K562 (cell line): Measurements from ENCODE around the gene RTP3. TPM values are rescaled to one million over a fixed set of nuclear protein-coding genes. Genes with fewer than 3 reads are reported as not detected.

ENCODE experiments used
- BMI1 ChIP-seq: fragments of 150-350 bp; IDR thresholded peaks from 2 replicates; pipeline ENCODE4 v1.6.1; 2014; ENCODE audit warnings: low read length
- DDX20 ChIP-seq: fragments of 450-650 bp; IDR thresholded peaks from 2 replicates; pipeline ENCODE4 v1.6.1; 2016; ENCODE audit warnings: missing genetic modification characterization, low read depth, mild to moderate bottlenecking, missing compliant biosample characterization, moderate library complexity
- ELF2 ChIP-seq: fragments of 250-450 bp; sonication (Bioruptor Pico); IDR thresholded peaks from 2 replicates; pipeline ENCODE4 v1.5.0; 2021; ENCODE audit warnings: mild to moderate bottlenecking
- EP300 ChIP-seq: IDR thresholded peaks from 2 replicates; pipeline ENCODE4 v1.6.1; 2012; ENCODE audit warnings: low read length, improper control_type of control experiment
- HDAC1 ChIP-seq, 2 experiments: fragments of 450-650 bp; IDR thresholded peaks; 2 replicates each; pipeline ENCODE4 v1.6.1; 2016 to 2017; ENCODE audit warnings: inconsistent platforms in 1 of 2, mild to moderate bottlenecking in 1 of 2, moderate library complexity in 1 of 2
- HMG20B ChIP-seq: fragments of 250-450 bp; sonication (Bioruptor Pico); IDR thresholded peaks from 2 replicates; pipeline ENCODE4 v1.5.0; 2021; ENCODE audit warnings: mild to moderate bottlenecking
- HNRNPLL ChIP-seq: fragments of 200-400 bp; formaldehyde crosslinking; IDR thresholded peaks from 2 replicates; pipeline ENCODE4 v1.6.1; 2017; ENCODE audit warnings: low read length, low read depth, mild to moderate bottlenecking; ENCODE audit not compliant: poor library complexity, severe bottlenecking
- KHSRP ChIP-seq: fragments of 450-650 bp; IDR thresholded peaks from 2 replicates; pipeline ENCODE4 v1.6.1; 2017
- KLF6 ChIP-seq: fragments of 250-450 bp; sonication (Bioruptor Pico); IDR thresholded peaks from 2 replicates; pipeline ENCODE4 v1.4.0; 2020; ENCODE audit warnings: mild to moderate bottlenecking, moderate library complexity, borderline replicate concordance
- MEF2A ChIP-seq: IDR thresholded peaks from 2 replicates; pipeline ENCODE4 v1.6.1; 2011; ENCODE audit warnings: low read depth, mild to moderate bottlenecking, low read length, moderate library complexity; ENCODE audit not compliant: control insufficient read depth
- RAD21 ChIP-seq, 2 experiments: fragments of 250-450 bp in 1 of 2; fragments of 450-650 bp in 1 of 2; sonication (Bioruptor Pico) in 1 of 2; formaldehyde crosslinking in 1 of 2; IDR thresholded peaks in 1 of 2; conservative IDR thresholded peaks in 1 of 2; 2 replicates each; pipeline versions ENCODE4 v1.4.0 to v1.8.0; 2020 to 2022; ENCODE audit warnings: mild to moderate bottlenecking in 2 of 2, moderate library complexity in 1 of 2
- RBM39 ChIP-seq: fragments of 200-400 bp; formaldehyde crosslinking; optimal IDR thresholded peaks from 2 replicates; pipeline ENCODE3; 2018; ENCODE audit warnings: low read depth, low read length
- SIN3A ChIP-seq, 2 experiments: fragments of 150-350 bp in 1 of 2; IDR thresholded peaks; 2 replicates each; pipeline ENCODE4 v1.6.1; 2011 to 2016; ENCODE audit warnings: borderline replicate concordance in 2 of 2, low read depth in 2 of 2, low read length in 2 of 2, mild to moderate bottlenecking in 2 of 2, moderate library complexity in 2 of 2; ENCODE audit not compliant: control insufficient read depth in 1 of 2
- SRSF1 ChIP-seq: fragments of 200-400 bp; formaldehyde crosslinking; IDR thresholded peaks from 2 replicates; pipeline ENCODE4 v1.6.1; 2017; ENCODE audit warnings: mild to moderate bottlenecking, low read depth, low read length, moderate library complexity
- TEAD2 ChIP-seq: fragments of 450-650 bp; IDR thresholded peaks from 2 replicates; pipeline ENCODE4 v1.6.1; 2016; ENCODE audit warnings: missing genetic modification characterization, control low read depth, missing compliant biosample characterization
- ZNF79 ChIP-seq: fragments of 250-450 bp; sonication (Bioruptor Pico); IDR thresholded peaks from 2 replicates; pipeline ENCODE4 v1.4.0; 2020; ENCODE audit warnings: low read depth, mild to moderate bottlenecking, moderate library complexity
- ZNF830 ChIP-seq: fragments of 250-450 bp; sonication (Bioruptor Pico); IDR thresholded peaks from 2 replicates; pipeline ENCODE4 v1.5.0; 2021; ENCODE audit warnings: mild to moderate bottlenecking
- ZZZ3 ChIP-seq: fragments of 450-650 bp; IDR thresholded peaks from 2 replicates; pipeline ENCODE4 v1.6.1; 2016; ENCODE audit warnings: antibody characterized with exemption, mild to moderate bottlenecking, moderate library complexity
- polyA plus RNA-seq, 8 experiments: library from polyadenylated mRNA; depleted of rRNA in 4 of 8; stranded (reverse) in 5 of 8; unstranded in 3 of 8; fragments of >200 nt; fragmentation: Nextera tagmentation in 2 of 8; fragmentation: Illumina TruSeq in 1 of 8; extraction: Ambion mirVana in 2 of 8; extraction: Trizol in 1 of 8; gene quantifications; 2 replicates each; pipeline versions ENCODE4 v1.2.1 to v1.2.3, GENCODE V29; 2011 to 2014; ENCODE audit warnings: inconsistent platforms in 1 of 8, missing spikeins in 1 of 8
- total RNA-seq, 7 experiments: library from RNA; depleted of rRNA in 6 of 7; stranded (reverse); fragments of >200 nt in 6 of 7; fragmentation: Illumina TruSeq in 2 of 7; extraction: Trizol in 2 of 7; gene quantifications; 2 replicates each; pipeline versions ENCODE4 v1.2.1 to v1.2.3, GENCODE V29; 2011 to 2021; ENCODE audit warnings: low replicate concordance in 1 of 7
- TF ChIP-seq, protein P1 (sequence below), 2 experiments: fragments of 150-350 bp in 1 of 2; IDR thresholded peaks; 2 replicates each; pipeline ENCODE4 v1.6.1; 2012 to 2016; ENCODE audit warnings: low read depth in 2 of 2, low read length in 2 of 2, mild to moderate bottlenecking in 1 of 2, moderate library complexity in 1 of 2
- TF ChIP-seq, protein P2 (sequence below): fragments of 200-800 bp; sonication (Bioruptor generic); IDR thresholded peaks from 2 replicates; pipeline ENCODE4 v1.6.1; 2017; ENCODE audit warnings: missing genetic modification characterization, missing compliant biosample characterization
- TF ChIP-seq, protein P3 (sequence below): conservative IDR thresholded peaks from 2 replicates; pipeline ENCODE4 v1.6.1; 2011; ENCODE audit warnings: low read depth, mild to moderate bottlenecking, low read length; ENCODE audit not compliant: control insufficient read depth
- TF ChIP-seq, protein P4 (sequence below): fragments of 250-450 bp; sonication (Bioruptor Pico); IDR thresholded peaks from 2 replicates; pipeline ENCODE4 v1.8.0; 2021; ENCODE audit warnings: moderate library complexity, mild to moderate bottlenecking, inconsistent platforms

Gene RTP3
- total and polyA plus RNA-seq, 9 of the 15 experiments (the other 6 are each of a cell fraction or from before 2014, with no cell fraction given) = not detected

DNA sequence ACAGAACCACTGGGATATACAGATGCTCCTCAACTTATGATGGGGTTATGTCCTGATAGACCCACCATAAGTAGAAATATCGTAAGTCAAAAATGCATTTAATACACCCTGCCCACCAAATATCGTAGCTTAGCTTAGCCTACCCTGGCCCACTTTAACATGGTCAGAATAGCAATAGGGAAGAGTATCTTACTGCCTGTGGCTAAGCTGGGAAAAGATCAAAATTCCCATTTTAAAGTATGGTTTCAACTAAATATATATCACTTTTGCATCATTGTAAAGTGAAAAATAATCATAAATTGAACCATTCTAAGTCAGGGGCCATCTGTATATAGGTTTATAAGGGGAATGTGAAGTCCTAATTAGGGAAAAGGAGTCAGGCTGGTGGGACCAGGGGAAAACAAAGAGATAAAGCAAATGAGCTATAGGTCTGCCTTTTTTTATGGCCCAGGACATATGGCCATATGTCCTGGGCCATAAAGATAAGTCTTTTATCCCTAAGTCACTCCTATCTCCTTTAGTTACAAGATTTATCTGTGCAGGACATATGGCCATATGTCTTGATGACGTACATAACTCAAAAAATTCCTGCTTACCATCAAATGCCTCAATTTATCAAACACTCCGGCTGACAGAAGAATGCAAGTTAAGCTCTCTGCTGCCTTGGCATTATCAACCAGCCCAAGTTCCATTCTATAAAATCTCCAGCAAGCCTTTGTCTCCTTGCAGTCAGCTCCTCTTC lies 11.2 kb downstream of the RTP3 start (continued):
- TF ChIP-seq HMG20B (CRISPR knock-in tag) = no peak
- TF ChIP-seq KHSRP = peak; percentile 97
- TF ChIP-seq HDAC1 (IDR thresholded peaks at IDR 0.05) = peak; percentile 56 to 94; a peak in 3 of 4 replicates
- TF ChIP-seq, protein P1, sequence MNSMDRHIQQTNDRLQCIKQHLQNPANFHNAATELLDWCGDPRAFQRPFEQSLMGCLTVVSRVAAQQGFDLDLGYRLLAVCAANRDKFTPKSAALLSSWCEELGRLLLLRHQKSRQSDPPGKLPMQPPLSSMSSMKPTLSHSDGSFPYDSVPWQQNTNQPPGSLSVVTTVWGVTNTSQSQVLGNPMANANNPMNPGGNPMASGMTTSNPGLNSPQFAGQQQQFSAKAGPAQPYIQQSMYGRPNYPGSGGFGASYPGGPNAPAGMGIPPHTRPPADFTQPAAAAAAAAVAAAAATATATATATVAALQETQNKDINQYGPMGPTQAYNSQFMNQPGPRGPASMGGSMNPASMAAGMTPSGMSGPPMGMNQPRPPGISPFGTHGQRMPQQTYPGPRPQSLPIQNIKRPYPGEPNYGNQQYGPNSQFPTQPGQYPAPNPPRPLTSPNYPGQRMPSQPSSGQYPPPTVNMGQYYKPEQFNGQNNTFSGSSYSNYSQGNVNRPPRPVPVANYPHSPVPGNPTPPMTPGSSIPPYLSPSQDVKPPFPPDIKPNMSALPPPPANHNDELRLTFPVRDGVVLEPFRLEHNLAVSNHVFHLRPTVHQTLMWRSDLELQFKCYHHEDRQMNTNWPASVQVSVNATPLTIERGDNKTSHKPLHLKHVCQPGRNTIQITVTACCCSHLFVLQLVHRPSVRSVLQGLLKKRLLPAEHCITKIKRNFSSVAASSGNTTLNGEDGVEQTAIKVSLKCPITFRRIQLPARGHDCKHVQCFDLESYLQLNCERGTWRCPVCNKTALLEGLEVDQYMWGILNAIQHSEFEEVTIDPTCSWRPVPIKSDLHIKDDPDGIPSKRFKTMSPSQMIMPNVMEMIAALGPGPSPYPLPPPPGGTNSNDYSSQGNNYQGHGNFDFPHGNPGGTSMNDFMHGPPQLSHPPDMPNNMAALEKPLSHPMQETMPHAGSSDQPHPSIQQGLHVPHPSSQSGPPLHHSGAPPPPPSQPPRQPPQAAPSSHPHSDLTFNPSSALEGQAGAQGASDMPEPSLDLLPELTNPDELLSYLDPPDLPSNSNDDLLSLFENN (IDR thresholded peaks at IDR 0.05; ENCODE audit: low read depth in 2 of 2, low read length in 2 of 2) = peak in 1 of 2 experiments; percentile 99; a peak in 2 of 4 replicates
- TF ChIP-seq, protein P2, sequence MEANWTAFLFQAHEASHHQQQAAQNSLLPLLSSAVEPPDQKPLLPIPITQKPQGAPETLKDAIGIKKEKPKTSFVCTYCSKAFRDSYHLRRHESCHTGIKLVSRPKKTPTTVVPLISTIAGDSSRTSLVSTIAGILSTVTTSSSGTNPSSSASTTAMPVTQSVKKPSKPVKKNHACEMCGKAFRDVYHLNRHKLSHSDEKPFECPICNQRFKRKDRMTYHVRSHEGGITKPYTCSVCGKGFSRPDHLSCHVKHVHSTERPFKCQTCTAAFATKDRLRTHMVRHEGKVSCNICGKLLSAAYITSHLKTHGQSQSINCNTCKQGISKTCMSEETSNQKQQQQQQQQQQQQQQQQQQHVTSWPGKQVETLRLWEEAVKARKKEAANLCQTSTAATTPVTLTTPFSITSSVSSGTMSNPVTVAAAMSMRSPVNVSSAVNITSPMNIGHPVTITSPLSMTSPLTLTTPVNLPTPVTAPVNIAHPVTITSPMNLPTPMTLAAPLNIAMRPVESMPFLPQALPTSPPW (CRISPR knock-in tag) = peak; percentile 72
- TF ChIP-seq HNRNPLL = no peak
- no peak for TF ChIP-seq BMI1
- TF ChIP-seq SIN3A (IDR thresholded peaks at IDR 0.05; ENCODE audit: borderline replicate concordance in 2 of 2, control insufficient read depth in 1 of 2, low read depth in 2 of 2, low read length in 2 of 2) = no peak
- TF ChIP-seq RAD21 (CRISPR knock-in tag; conservative IDR thresholded peaks at IDR 0.05 in 1 of 2, IDR thresholded peaks at IDR 0.05 in 1 of 2) = 0 out of 4 replicates have a peak, but pooled peaks of 1 of the 2 experiments have one; percentile 9
- no peak for TF ChIP-seq SRSF1
- TF ChIP-seq DDX20 (tag) = no peak; the same call in 1 of the 2 replicates
- peak; percentile 70 for TF ChIP-seq MEF2A
- TF ChIP-seq, protein P3, sequence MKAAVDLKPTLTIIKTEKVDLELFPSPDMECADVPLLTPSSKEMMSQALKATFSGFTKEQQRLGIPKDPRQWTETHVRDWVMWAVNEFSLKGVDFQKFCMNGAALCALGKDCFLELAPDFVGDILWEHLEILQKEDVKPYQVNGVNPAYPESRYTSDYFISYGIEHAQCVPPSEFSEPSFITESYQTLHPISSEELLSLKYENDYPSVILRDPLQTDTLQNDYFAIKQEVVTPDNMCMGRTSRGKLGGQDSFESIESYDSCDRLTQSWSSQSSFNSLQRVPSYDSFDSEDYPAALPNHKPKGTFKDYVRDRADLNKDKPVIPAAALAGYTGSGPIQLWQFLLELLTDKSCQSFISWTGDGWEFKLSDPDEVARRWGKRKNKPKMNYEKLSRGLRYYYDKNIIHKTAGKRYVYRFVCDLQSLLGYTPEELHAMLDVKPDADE = no peak
- TF ChIP-seq ZNF79 (CRISPR knock-in tag) = peak; percentile 10; the same call in 1 of the 2 replicates
- TF ChIP-seq, protein P4, sequence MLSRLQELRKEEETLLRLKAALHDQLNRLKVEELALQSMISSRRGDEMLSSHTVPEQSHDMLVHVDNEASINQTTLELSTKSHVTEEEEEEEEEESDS (CRISPR knock-in tag) = no peak
- TF ChIP-seq TEAD2 (tag) = peak; percentile 88
- TF ChIP-seq RBM39 = no peak
- TF ChIP-seq ZNF830 (CRISPR knock-in tag) = no peak
- TF ChIP-seq KLF6 = peak; percentile 56; the same call in 1 of the 2 replicates
- no peak for TF ChIP-seq ELF2 (CRISPR knock-in tag)
- TF ChIP-seq ZZZ3 = no peak
- TF ChIP-seq EP300 = peak; percentile 100
